ENCODE results near the gene IRS2.

The IRS2 gene

DNA sequence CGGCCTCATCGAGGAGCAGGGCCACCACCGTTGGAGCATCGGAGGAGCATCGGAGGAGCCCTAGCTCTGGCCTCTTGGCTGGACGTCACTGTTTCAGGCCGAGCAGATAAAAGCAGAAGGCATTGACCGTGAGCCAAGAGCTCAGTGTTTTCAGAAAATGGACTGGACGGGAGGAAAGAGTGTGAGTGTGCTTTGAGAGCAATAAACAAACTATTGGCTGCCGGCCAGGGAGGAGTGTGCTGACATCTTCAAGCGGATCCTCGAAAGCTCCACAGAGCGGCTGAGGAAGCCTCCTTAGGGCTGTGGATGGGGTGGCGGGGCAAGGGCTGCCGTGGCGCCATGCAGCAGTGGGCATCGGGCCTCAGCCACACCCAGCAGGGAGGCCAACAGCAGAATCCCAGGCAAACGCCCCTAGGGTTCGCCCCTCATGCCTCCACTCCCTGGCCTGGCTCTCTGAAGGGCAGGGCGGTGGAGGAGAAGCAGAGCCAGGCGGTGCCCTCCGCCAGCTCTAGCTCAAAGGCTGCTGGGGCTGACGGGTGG, 41.8 kb downstream of the IRS2 start:
- TF ChIP-seq, protein P1, sequence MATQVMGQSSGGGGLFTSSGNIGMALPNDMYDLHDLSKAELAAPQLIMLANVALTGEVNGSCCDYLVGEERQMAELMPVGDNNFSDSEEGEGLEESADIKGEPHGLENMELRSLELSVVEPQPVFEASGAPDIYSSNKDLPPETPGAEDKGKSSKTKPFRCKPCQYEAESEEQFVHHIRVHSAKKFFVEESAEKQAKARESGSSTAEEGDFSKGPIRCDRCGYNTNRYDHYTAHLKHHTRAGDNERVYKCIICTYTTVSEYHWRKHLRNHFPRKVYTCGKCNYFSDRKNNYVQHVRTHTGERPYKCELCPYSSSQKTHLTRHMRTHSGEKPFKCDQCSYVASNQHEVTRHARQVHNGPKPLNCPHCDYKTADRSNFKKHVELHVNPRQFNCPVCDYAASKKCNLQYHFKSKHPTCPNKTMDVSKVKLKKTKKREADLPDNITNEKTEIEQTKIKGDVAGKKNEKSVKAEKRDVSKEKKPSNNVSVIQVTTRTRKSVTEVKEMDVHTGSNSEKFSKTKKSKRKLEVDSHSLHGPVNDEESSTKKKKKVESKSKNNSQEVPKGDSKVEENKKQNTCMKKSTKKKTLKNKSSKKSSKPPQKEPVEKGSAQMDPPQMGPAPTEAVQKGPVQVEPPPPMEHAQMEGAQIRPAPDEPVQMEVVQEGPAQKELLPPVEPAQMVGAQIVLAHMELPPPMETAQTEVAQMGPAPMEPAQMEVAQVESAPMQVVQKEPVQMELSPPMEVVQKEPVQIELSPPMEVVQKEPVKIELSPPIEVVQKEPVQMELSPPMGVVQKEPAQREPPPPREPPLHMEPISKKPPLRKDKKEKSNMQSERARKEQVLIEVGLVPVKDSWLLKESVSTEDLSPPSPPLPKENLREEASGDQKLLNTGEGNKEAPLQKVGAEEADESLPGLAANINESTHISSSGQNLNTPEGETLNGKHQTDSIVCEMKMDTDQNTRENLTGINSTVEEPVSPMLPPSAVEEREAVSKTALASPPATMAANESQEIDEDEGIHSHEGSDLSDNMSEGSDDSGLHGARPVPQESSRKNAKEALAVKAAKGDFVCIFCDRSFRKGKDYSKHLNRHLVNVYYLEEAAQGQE (IDR thresholded peaks at IDR 0.05; ENCODE audit: insufficient read depth in 1 of 2, low read depth in 2 of 2, low read length in 2 of 2), result no peak
- TF ChIP-seq POLR2AphosphoS5 (IDR thresholded peaks at IDR 0.05; ENCODE audit: low read depth, low read length) (no peak), TAF1 (IDR thresholded peaks at IDR 0.05; ENCODE audit: borderline replicate concordance, insufficient read depth, low read length) (no peak), SIN3A (IDR thresholded peaks at IDR 0.05; ENCODE audit: borderline replicate concordance, insufficient read depth, low read length) (no peak), FOXP2 (optimal IDR thresholded peaks at IDR 0.05; ENCODE audit: borderline replicate concordance, extremely low read depth, extremely low read length, insufficient read depth) (peak; percentile 87)

DNA sequence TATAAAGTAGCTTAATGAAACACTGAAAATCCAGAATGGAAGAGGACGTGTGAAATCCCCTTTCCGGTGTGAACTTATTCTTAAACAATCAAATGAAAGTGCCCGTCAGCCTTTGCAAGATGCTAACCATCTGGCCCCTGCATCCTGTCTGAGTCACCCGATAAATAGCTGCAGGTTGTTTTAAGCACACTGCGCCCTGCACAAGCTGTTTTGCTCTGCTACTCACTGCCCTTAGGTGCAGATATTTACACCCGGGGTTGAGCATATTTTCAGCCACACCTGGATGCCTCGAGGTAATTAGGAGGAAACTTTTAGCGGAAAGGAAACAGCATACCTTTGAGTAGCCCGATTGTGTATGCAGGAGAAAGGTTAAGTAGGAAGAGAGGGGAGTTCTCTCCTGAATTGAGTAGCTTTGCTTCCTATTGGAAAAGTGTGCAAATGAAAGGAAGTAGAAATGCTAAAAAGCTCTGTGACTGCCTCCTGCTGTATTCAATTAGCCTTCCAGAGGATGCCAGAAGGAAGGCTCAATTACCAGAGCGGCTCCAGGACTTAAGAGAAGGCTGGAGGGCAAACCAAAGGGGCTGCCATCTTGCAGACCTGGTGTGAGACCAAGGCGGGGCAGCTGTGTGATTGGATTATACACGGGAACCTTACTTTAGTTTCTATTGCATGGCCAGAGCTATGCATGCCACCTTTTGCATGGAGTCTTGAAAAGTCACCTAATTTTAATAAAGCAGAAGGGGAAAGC, 42.5 kb downstream of the IRS2 start:
- TF ChIP-seq, protein P1 (IDR thresholded peaks at IDR 0.05; ENCODE audit: insufficient read depth in 1 of 2, low read depth in 2 of 2, low read length in 2 of 2), result 0 out of 4 replicates have a peak, but pooled peaks of 1 of the 2 experiments have one; percentile 6
- peak; percentile 74 for TF ChIP-seq FOXP2 (optimal IDR thresholded peaks at IDR 0.05; ENCODE audit: borderline replicate concordance, extremely low read depth, extremely low read length, insufficient read depth)
- TF ChIP-seq TAF1 (IDR thresholded peaks at IDR 0.05; ENCODE audit: borderline replicate concordance, insufficient read depth, low read length), result no peak
- TF ChIP-seq SIN3A (IDR thresholded peaks at IDR 0.05; ENCODE audit: borderline replicate concordance, insufficient read depth, low read length), result no peak; the same call in 1 of the 2 replicates
- TF ChIP-seq POLR2AphosphoS5 (IDR thresholded peaks at IDR 0.05; ENCODE audit: low read depth, low read length), result no peak

DNA sequence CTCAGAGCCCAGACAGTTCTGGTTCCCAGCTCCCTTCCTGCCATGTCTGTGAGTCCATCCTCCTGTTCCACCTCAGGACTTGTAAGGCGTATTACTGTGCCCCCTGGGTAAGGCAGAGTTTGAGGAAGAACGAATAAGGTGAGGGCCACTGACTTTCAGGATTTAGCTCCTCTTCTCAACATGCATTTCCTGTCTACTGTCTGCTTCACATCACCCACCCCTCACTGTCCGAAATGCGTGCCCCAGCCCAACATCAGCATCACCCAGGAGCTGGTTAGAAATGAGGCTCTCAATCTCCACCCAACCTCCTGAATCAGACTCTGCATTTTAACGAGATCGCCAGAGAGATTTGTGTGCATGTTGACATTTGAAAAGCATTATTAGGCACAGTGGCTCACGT, 44.4 kb downstream of the IRS2 start:
- TF ChIP-seq, protein P1 (IDR thresholded peaks at IDR 0.05; ENCODE audit: insufficient read depth in 1 of 2, low read depth in 2 of 2, low read length in 2 of 2), result no peak

DNA sequence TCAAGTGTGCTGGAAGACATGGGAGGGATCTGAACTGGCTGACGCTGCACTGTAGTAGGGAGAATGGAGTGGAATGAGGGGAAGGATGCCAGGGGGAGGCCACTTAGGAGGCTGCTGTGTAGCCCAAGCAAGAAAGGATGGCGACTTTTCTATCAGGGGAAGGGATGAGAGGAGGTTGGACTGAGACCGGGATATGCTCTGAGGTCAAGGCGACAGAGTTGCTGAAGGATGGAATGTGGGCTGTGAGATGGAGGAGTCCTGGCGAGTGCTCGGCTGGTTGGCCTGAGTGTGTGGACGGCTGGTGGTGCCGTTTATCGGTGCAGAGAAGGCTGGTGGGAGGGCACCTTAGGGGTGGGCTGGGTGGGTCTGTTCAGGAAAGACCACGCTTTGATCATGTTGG, 45.7 kb downstream of the IRS2 start:
- TF ChIP-seq TAF1 (IDR thresholded peaks at IDR 0.05; ENCODE audit: borderline replicate concordance, insufficient read depth, low read length) (no peak), SIN3A (IDR thresholded peaks at IDR 0.05; ENCODE audit: borderline replicate concordance, insufficient read depth, low read length) (no peak), POLR2AphosphoS5 (IDR thresholded peaks at IDR 0.05; ENCODE audit: low read depth, low read length) (no peak), FOXP2 (optimal IDR thresholded peaks at IDR 0.05; ENCODE audit: borderline replicate concordance, extremely low read depth, extremely low read length, insufficient read depth) (no peak)
- TF ChIP-seq, protein P1 (IDR thresholded peaks at IDR 0.05; ENCODE audit: insufficient read depth in 1 of 2, low read depth in 2 of 2, low read length in 2 of 2), result no peak
